DMS79 treated with DMSO at 0.1 percent for 48 hours (cell line): ENCODE measurements around the gene DCDC2C.
A peak's percentile ranks its signal among the peaks of the same experiment; 100 is the strongest.

Source experiments
- DNase-seq: peaks from one replicate; lab custom pipeline; 2025; lab: John Stamatoyannopoulos, UW

DCDC2C gene

GRCh38 chr2:3709225-3709624, 5.8 kb downstream of the DCDC2C start:
- no peak for DNase-seq

- peak; percentile 68 for DNase-seq
Measured at GRCh38 chr2:3712424-3712823, 9.0 kb downstream of the DCDC2C start.

- DNase-seq, result peak; percentile 47
Measured at GRCh38 chr2:3712831-3713503, 9.6 kb downstream of the DCDC2C start.

- no peak for DNase-seq
Measured at GRCh38 chr2:3718679-3719078, 15.3 kb downstream of the DCDC2C start.

- DNase-seq, result no peak
Measured at GRCh38 chr2:3725002-3725401, 21.6 kb downstream of the DCDC2C start.

GRCh38 chr2:3725458-3726250, 22.3 kb downstream of the DCDC2C start:
- no peak for DNase-seq

- DNase-seq, result no peak
Measured at GRCh38 chr2:3726511-3726910, 23.1 kb downstream of the DCDC2C start.

GRCh38 chr2:3727397-3728045, 24.1 kb downstream of the DCDC2C start:
- DNase-seq, result no peak

GRCh38 chr2:3728104-3729054, 25.0 kb downstream of the DCDC2C start:
- DNase-seq, result peak; percentile 59

GRCh38 chr2:3729055-3729448, 25.7 kb downstream of the DCDC2C start:
- no peak for DNase-seq

GRCh38 chr2:3729786-3730185, 26.4 kb downstream of the DCDC2C start:
- DNase-seq, result no peak

GRCh38 chr2:3730646-3731045, 27.3 kb downstream of the DCDC2C start:
- no peak for DNase-seq

- DNase-seq, result no peak
Measured at GRCh38 chr2:3731829-3732228, 28.5 kb downstream of the DCDC2C start.

- DNase-seq, result no peak
Measured at GRCh38 chr2:3736112-3736511, 32.7 kb downstream of the DCDC2C start.

- no peak for DNase-seq
Measured at GRCh38 chr2:3737128-3737527, 33.8 kb downstream of the DCDC2C start.

- no peak for DNase-seq
Measured at GRCh38 chr2:3738454-3738853, 35.1 kb downstream of the DCDC2C start.

GRCh38 chr2:3739313-3739712, 35.9 kb downstream of the DCDC2C start:
- no peak for DNase-seq

- no peak for DNase-seq
Measured at GRCh38 chr2:3741396-3741795, 38.0 kb downstream of the DCDC2C start.

GRCh38 chr2:3741867-3742602, 38.7 kb downstream of the DCDC2C start:
- no peak for DNase-seq

- no peak for DNase-seq
Measured at GRCh38 chr2:3742743-3743508, 39.6 kb downstream of the DCDC2C start.
